OCI-LY7 (cell line): Measurements from ENCODE around the gene CDCA4.

Experiments
- EZH2phosphoT487 ChIP-seq: fragments of 200-600 bp; sonication (generic); IDR thresholded peaks from 2 replicates; pipeline ENCODE4 v1.6.1; 2018; ENCODE audit warnings: low read depth, borderline replicate concordance, mild to moderate bottlenecking, mixed run types, antibody characterized with exemption, low read length, moderate library complexity, mixed read lengths
- TF ChIP-seq, protein P1 (sequence below): fragments of 200-600 bp; sonication (generic); conservative IDR thresholded peaks from 2 replicates; pipeline ENCODE4 v1.5.1; 2014; ENCODE audit warnings: mild to moderate bottlenecking, antibody characterized with exemption, low read length, moderate library complexity, mixed read lengths

DNA sequence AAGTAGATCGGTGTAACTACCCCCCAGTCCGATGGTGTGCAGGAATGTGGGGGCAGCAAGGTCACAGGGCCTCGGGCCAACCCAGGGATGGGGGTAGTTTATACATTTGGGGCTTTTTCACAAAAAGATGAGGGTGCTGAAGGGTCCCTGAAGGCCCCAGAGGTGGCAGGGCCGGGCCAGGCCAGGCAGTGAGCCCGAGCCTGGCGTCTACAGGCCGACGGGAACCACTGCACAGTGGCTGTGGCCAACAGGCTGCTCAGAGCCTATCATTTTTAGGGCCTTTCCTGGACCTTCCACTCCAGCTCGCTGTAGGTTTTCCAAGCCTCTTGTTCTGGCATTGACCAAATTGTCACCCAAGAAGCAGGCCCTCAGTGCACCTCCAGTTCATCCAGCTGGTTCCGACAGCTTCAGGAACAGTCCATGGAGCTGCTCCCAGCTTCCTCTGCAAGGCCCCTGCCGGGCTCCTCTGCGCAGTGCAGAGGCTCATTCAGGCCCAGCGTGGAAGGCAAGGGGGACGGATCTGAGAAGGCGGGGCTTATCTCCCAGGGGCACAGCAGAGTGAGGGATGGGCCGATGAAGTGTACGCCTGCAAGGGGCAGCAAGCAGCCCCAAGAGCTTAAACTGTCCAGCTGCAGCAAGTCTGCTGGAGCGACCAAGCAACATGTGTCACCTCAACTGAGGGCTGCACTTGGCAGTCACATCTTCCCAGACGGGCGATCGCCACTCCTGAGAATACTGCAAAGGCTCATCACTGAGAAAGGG lies 13.9 kb downstream of the CDCA4 start:
- TF ChIP-seq, protein P1, sequence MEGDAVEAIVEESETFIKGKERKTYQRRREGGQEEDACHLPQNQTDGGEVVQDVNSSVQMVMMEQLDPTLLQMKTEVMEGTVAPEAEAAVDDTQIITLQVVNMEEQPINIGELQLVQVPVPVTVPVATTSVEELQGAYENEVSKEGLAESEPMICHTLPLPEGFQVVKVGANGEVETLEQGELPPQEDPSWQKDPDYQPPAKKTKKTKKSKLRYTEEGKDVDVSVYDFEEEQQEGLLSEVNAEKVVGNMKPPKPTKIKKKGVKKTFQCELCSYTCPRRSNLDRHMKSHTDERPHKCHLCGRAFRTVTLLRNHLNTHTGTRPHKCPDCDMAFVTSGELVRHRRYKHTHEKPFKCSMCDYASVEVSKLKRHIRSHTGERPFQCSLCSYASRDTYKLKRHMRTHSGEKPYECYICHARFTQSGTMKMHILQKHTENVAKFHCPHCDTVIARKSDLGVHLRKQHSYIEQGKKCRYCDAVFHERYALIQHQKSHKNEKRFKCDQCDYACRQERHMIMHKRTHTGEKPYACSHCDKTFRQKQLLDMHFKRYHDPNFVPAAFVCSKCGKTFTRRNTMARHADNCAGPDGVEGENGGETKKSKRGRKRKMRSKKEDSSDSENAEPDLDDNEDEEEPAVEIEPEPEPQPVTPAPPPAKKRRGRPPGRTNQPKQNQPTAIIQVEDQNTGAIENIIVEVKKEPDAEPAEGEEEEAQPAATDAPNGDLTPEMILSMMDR: no peak
- no peak for TF ChIP-seq EZH2phosphoT487
